DOHH2 (cell line): ENCODE measurements around the gene CDC42EP3.

Experiments used
- H3F3A ChIP-seq: fragments of 200-600 bp; sonication (generic), shearing (Covaris generic); 2 replicates; pipeline ENCODE4 v1.6.0; 2016; ENCODE audit warnings: antibody characterized with exemption, mild to moderate bottlenecking; ENCODE audit not compliant: control insufficient read depth, insufficient read depth
- H3K27ac ChIP-seq: fragments of 200-600 bp; sonication (generic); 2 replicates; pipeline ENCODE4 v1.5.1; 2014; ENCODE audit warnings: low read depth, mild to moderate bottlenecking, low read length, moderate library complexity
- H3K27me3 ChIP-seq: fragments of 200-600 bp; sonication (generic); 2 replicates; pipeline ENCODE4 v1.6.1; 2014; ENCODE audit warnings: mild to moderate bottlenecking, low read length, mixed read lengths; ENCODE audit not compliant: control insufficient read depth
- H3K36me3 ChIP-seq: fragments of 200-600 bp; sonication (generic); 2 replicates; pipeline ENCODE4 v1.6.1; 2014; ENCODE audit warnings: mild to moderate bottlenecking, low read length, moderate library complexity, mixed read lengths; ENCODE audit not compliant: control insufficient read depth
- H3K4me1 ChIP-seq: fragments of 200-600 bp; sonication (generic); 2 replicates; pipeline ENCODE4 v1.6.1; 2014; ENCODE audit warnings: mild to moderate bottlenecking, low read length, mixed read lengths; ENCODE audit not compliant: control insufficient read depth
- H3K4me2 ChIP-seq: fragments of 200-600 bp; sonication (generic); 2 replicates; pipeline ENCODE4 v1.6.0; 2014; ENCODE audit warnings: mild to moderate bottlenecking, low read length, moderate library complexity
- H3K4me3 ChIP-seq: fragments of 200-600 bp; sonication (generic); 2 replicates; pipeline ENCODE4 v1.5.1; 2014; ENCODE audit warnings: mild to moderate bottlenecking, low read length, mixed read lengths
- H3K79me2 ChIP-seq: fragments of 200-600 bp; sonication (generic); 2 replicates; pipeline ENCODE4 v1.6.1; 2014; ENCODE audit warnings: mild to moderate bottlenecking, low read length, mixed read lengths; ENCODE audit not compliant: control insufficient read depth
- H3K9me2 ChIP-seq: fragments of 200-600 bp; sonication (generic); replicated peaks from 2 replicates; pipeline ENCODE4 v1.6.1; 2014; ENCODE audit warnings: mild to moderate bottlenecking, low read length, mixed read lengths; ENCODE audit not compliant: control insufficient read depth
- H3K9me3 ChIP-seq: fragments of 200-600 bp; sonication (generic); 2 replicates; pipeline ENCODE4 v1.6.1; 2014; ENCODE audit warnings: antibody characterized with exemption, low read length, mixed read lengths; ENCODE audit not compliant: control insufficient read depth, insufficient read depth
- H4K20me1 ChIP-seq: fragments of 200-600 bp; sonication (generic); 2 replicates; pipeline ENCODE4 v1.6.0; 2014; ENCODE audit warnings: low read depth, mild to moderate bottlenecking, antibody characterized with exemption, low read length, moderate library complexity; ENCODE audit not compliant: control insufficient read depth, insufficient read depth
- EZH2phosphoT487 ChIP-seq: fragments of 200-600 bp; sonication (generic); IDR thresholded peaks from 2 replicates; pipeline ENCODE4 v1.6.1; 2017; ENCODE audit warnings: borderline replicate concordance, mild to moderate bottlenecking, antibody characterized with exemption, low read length, moderate library complexity, mixed read lengths
- TF ChIP-seq, protein P1 (sequence below): fragments of 200-600 bp; sonication (generic); IDR thresholded peaks from one replicate; pipeline ENCODE4 v1.5.1; 2014; ENCODE audit warnings: antibody characterized with exemption, mild to moderate bottlenecking, low read depth, low read length; ENCODE audit not compliant: poor library complexity, severe bottlenecking

The CDC42EP3 gene

DNA sequence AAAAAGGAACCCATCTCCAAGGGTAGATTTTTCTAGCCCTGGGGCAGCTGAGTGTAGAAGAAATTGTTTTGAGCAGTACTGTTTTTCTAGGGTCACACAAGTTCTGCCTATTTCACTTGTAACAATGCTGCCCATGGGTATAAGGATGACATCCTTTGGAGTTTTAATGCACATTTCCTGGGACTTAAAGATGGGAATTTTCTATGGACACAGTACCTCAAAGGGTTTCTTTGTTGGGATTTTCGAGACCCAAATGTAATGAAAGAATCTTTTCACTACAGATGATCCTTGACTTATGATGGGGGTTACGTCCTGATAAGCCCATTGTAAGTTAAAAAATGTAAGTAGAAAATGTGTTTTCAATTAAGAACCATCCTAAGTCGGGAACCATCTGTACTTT lies 31.8 kb downstream of the CDC42EP3 start:
- no peak overlapping the region for H3K4me2 ChIP-seq
- TF ChIP-seq, protein P1, sequence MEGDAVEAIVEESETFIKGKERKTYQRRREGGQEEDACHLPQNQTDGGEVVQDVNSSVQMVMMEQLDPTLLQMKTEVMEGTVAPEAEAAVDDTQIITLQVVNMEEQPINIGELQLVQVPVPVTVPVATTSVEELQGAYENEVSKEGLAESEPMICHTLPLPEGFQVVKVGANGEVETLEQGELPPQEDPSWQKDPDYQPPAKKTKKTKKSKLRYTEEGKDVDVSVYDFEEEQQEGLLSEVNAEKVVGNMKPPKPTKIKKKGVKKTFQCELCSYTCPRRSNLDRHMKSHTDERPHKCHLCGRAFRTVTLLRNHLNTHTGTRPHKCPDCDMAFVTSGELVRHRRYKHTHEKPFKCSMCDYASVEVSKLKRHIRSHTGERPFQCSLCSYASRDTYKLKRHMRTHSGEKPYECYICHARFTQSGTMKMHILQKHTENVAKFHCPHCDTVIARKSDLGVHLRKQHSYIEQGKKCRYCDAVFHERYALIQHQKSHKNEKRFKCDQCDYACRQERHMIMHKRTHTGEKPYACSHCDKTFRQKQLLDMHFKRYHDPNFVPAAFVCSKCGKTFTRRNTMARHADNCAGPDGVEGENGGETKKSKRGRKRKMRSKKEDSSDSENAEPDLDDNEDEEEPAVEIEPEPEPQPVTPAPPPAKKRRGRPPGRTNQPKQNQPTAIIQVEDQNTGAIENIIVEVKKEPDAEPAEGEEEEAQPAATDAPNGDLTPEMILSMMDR, result no peak
- TF ChIP-seq EZH2phosphoT487, result no peak
- peaks cover 33% of the 10 kb centered on the region for H3K27me3 ChIP-seq
- no peaks in the 10 kb centered on the region; the same call in 1 of the 2 replicates for H3K9me3 ChIP-seq
- no peaks in the 10 kb centered on the region for H3K79me2 ChIP-seq
- no peak overlapping the region for H3K27ac ChIP-seq
- no peaks in the 10 kb centered on the region for H4K20me1 ChIP-seq
- H3K36me3 ChIP-seq, result no peaks in the 10 kb centered on the region
- H3K4me3 ChIP-seq, result no peak overlapping the region
- H3K9me2 ChIP-seq, result no peaks in the 10 kb centered on the region
- no peaks in the 10 kb centered on the region for H3F3A ChIP-seq
- H3K4me1 ChIP-seq, result no peaks in the 10 kb centered on the region

DNA sequence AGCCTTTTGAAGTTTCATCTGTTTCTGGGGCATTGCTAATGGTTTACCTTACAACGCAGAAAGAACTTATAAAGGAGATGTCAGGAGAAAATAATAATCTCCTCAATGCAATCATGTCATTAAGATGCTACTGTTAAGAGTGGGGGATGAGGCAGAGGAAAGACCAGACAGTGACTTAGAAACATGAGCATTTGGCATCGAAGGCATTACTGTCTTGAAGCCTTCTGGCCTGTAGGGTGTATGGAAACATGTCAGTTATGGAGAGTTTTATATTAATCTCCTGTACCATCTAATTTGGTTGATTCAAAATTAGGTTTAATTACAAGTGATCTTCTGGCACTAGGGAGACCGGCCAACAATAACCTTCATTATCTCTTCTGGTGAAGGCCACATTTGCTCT lies 32.5 kb downstream of the CDC42EP3 start:
- Histone ChIP-seq H3K4me1 (no peaks in the 10 kb centered on the region), H3K4me3 (no peak overlapping the region), H3K36me3 (no peaks in the 10 kb centered on the region), H3K27me3 (peaks cover 30% of the 10 kb centered on the region), H3F3A (no peaks in the 10 kb centered on the region), H3K4me2 (no peak overlapping the region), H3K27ac (no peak overlapping the region), H3K9me2 (no peaks in the 10 kb centered on the region), H4K20me1 (no peaks in the 10 kb centered on the region), H3K79me2 (no peaks in the 10 kb centered on the region), H3K9me3 (no peaks in the 10 kb centered on the region; the same call in 1 of the 2 replicates)
- TF ChIP-seq EZH2phosphoT487, result no peak
- TF ChIP-seq, protein P1, result no peak

DNA sequence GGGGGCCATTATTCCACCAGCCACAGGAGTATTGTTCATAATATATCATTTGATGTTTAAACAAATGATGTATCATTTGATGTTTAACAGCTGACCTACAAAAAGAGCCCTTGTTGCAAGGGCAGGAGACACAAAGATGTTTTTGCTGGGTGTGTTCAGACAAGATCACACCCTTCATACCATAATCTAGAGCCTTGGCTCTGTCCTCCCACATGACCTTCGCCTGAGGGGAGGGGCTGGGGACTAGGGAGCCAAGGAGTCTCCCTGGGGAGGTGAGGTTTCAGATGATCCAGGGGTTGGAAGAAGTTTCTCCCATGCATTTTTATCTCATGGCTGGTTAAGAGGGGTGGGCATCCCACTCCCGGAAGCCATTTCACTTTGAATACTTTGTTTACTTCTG lies 33.5 kb downstream of the CDC42EP3 start:
- H3K36me3 ChIP-seq, result no peaks in the 10 kb centered on the region
- no peak for TF ChIP-seq EZH2phosphoT487
- TF ChIP-seq, protein P1, result no peak
- peaks cover 28% of the 10 kb centered on the region for H3K27me3 ChIP-seq
- H3K9me2 ChIP-seq, result no peaks in the 10 kb centered on the region
- no peak overlapping the region for H3K4me3 ChIP-seq
- H4K20me1 ChIP-seq, result no peaks in the 10 kb centered on the region
- H3K79me2 ChIP-seq, result no peaks in the 10 kb centered on the region
- H3K9me3 ChIP-seq, result no peaks in the 10 kb centered on the region; the same call in 1 of the 2 replicates
- no peaks in the 10 kb centered on the region for H3F3A ChIP-seq
- no peaks in the 10 kb centered on the region for H3K4me1 ChIP-seq
- no peak overlapping the region for H3K27ac ChIP-seq
- H3K4me2 ChIP-seq, result no peak overlapping the region
